HFFc6 (cell line): ENCODE data around the gene NLK. TPM values are rescaled to one million over a fixed set of nuclear protein-coding genes. Genes with fewer than 3 reads are reported as not detected.

Experiments used
- DNase-seq: peaks from one replicate; pipeline ENCODE4 v3.0.0-alpha.2; 2018
- H3K27ac Mint-ChIP-seq: 2 replicates; pipeline ENCODE4 v1.8.0; 2020; ENCODE audit warnings: mild to moderate bottlenecking, mixed read lengths
- H3K27me3 Mint-ChIP-seq: 2 replicates; pipeline ENCODE4 v1.8.0; 2021; ENCODE audit warnings: mild to moderate bottlenecking, moderate library complexity, mixed read lengths; ENCODE audit not compliant: insufficient read depth
- H3K36me3 Mint-ChIP-seq: 2 replicates; pipeline ENCODE4 v1.8.0; 2021; ENCODE audit warnings: low read depth, mixed read lengths
- H3K4me1 Mint-ChIP-seq: 2 replicates; pipeline ENCODE4 v1.8.0; 2020; ENCODE audit warnings: low read depth, mixed read lengths
- H3K4me3 Mint-ChIP-seq: 2 replicates; pipeline ENCODE4 v1.8.0; 2020; ENCODE audit warnings: mild to moderate bottlenecking, moderate library complexity, mixed read lengths
- H3K9me3 Mint-ChIP-seq: 2 replicates; pipeline ENCODE4 v1.8.0; 2020; ENCODE audit warnings: mild to moderate bottlenecking, mixed read lengths
- total RNA-seq, 6 experiments: library from RNA; stranded (reverse); fragmentation: NEBNext Ultra II Directional; extraction: Animal tissue kit (Norgen Biotek cat#: 25700); gene quantifications; 2 replicates in 1 of 6; 3 replicates in 5 of 6; pipeline ENCODE4 v1.2.3, GENCODE V29; 2021
- TF ChIP-seq, protein P1 (sequence below): fragments of 200-600 bp; sonication (generic); IDR thresholded peaks from 2 replicates; pipeline ENCODE4 v1.5.0; 2021; ENCODE audit warnings: antibody characterized with exemption, mild to moderate bottlenecking

The NLK gene
- total RNA-seq, 6 experiments from 2014 or later: 18.5 to 25.3 (median 22.1) TPM

DNA sequence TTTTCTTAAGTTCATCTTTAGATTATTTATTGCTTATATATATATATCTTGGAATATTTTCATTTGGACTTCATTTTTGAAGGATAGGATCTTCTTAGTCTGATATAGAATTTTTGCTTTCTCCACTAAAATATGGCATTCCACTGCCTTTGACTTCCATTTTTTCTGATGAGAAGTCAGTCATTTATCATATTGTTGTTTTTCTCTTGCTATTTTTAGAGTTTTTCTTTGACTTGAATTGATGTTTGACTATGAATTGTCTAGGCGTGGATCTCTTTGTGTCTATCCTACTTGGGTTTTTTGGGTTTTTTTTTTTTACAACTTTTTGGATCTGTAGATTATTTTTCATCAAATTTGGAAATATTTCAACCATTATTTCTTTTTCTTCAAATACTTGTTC, 67.7 kb downstream of the NLK start:
- Mint-ChIP-seq H3K27ac (no peak overlapping the region; the same call in 1 of the 2 replicates), H3K27me3 (no peaks in the 10 kb centered on the region; the same call in 1 of the 2 replicates), H3K4me3 (no peak overlapping the region)

DNA sequence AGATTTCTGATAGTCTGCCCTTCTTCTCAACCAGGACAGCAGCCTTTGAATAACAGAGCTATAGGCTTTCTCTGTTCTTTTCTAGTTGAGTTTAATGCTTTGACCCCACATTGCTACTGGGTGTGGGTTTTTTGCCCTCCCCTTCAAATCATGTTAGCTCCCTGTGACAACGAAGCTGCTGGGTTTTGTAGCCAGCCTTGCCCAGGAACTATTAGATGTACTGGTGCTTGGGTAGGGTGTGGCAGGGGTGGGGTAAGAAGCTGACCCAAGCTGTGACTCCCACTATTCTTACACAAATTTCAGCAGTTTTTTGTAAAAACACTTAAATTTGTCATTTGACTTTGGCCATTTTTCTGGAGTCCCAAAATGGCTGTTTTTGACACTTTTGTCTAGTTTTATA, 69.7 kb downstream of the NLK start:
- TF ChIP-seq, protein P1, sequence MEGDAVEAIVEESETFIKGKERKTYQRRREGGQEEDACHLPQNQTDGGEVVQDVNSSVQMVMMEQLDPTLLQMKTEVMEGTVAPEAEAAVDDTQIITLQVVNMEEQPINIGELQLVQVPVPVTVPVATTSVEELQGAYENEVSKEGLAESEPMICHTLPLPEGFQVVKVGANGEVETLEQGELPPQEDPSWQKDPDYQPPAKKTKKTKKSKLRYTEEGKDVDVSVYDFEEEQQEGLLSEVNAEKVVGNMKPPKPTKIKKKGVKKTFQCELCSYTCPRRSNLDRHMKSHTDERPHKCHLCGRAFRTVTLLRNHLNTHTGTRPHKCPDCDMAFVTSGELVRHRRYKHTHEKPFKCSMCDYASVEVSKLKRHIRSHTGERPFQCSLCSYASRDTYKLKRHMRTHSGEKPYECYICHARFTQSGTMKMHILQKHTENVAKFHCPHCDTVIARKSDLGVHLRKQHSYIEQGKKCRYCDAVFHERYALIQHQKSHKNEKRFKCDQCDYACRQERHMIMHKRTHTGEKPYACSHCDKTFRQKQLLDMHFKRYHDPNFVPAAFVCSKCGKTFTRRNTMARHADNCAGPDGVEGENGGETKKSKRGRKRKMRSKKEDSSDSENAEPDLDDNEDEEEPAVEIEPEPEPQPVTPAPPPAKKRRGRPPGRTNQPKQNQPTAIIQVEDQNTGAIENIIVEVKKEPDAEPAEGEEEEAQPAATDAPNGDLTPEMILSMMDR: no peak
- Mint-ChIP-seq H3K4me3 (peak overlapping the region; percentile 82), H3K36me3 (peaks cover 23% of the 10 kb centered on the region), H3K4me1 (peaks cover 56% of the 10 kb centered on the region), H3K27me3 (no peaks in the 10 kb centered on the region; the same call in 1 of the 2 replicates), H3K27ac (peak overlapping the region; percentile 89), H3K9me3 (peaks cover 7% of the 10 kb centered on the region)
- DNase-seq: no peak

More for the DNA sequence above, 67.7 kb downstream of the NLK start:
- H3K9me3 Mint-ChIP-seq: peaks cover 7% of the 10 kb centered on the region
- H3K4me1 Mint-ChIP-seq: peaks cover 55% of the 10 kb centered on the region
- TF ChIP-seq, protein P1: no peak
- peaks cover 17% of the 10 kb centered on the region for H3K36me3 Mint-ChIP-seq
- no peak for DNase-seq

DNA sequence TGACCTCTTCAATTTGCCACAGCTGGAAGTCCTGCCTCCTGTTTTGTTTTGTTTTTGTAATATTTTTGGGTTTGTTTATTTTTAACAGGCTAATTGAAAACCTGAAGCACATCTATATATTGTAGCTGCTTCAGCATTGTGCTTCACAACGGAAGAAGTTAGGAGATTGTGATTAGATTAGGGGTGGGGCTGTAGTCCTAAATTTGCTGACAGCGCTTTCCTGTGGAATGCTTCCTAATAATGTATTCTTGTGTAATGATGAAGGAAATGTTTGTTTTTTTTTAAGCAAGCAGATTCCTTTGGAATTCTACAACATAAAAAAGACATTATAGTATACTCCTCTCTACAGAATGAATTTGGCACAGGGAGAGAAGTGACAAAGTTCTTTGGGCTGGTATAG, 70.1 kb downstream of the NLK start:
- DNase-seq: peak; percentile 49
- H3K27me3 Mint-ChIP-seq: no peaks in the 10 kb centered on the region; the same call in 1 of the 2 replicates
- H3K36me3 Mint-ChIP-seq: peaks cover 23% of the 10 kb centered on the region
- H3K4me1 Mint-ChIP-seq: peaks cover 61% of the 10 kb centered on the region
- H3K4me3 Mint-ChIP-seq: peak overlapping the region; percentile 82
- peaks cover 7% of the 10 kb centered on the region for H3K9me3 Mint-ChIP-seq
- TF ChIP-seq, protein P1: no peak
- peak overlapping the region; percentile 89 for H3K27ac Mint-ChIP-seq

DNA sequence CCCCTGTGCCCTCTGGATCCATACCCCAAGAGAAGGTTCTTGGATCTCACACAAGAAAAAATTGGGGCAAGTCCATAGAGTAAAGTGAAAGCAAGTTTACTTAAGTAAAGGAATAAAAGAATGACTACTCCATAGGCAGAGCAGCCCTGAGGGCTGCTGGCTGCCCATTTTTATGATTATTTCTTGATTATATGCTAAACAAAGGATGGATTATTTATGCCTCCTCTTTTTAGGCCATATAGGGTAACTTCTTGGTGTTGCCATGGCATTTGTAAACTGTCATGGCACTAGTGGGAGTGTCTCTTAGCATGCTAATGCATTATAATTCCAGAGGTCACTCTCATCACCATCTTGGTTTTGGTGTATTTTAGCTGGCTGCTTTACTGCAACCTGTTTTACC, 70.8 kb downstream of the NLK start:
- peak; percentile 16 for DNase-seq

DNA sequence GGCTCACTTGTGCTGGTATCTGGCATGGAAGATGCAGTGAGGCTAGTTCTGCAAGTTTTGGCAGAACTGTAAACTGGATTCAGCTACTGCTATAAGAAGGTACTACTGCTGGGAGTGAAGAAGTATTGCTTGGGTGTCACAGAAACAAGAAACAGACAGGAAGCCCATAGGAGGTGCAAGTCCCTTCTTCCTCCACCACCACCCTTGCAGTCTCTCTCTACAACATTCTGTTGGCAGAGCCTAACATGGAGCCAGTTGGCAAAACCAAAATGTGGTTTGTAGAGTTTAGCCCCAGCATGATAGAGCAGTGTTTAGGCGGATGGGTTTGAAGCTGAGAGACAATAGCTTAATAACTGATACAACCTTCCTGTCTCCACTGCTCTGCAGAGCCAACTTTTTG, 72.6 kb downstream of the NLK start:
- TF ChIP-seq, protein P1: no peak
- Mint-ChIP-seq H3K4me1 (peaks cover 84% of the 10 kb centered on the region), H3K27ac (no peak overlapping the region), H3K4me3 (no peak overlapping the region), H3K36me3 (peaks cover 14% of the 10 kb centered on the region), H3K9me3 (peaks cover 6% of the 10 kb centered on the region), H3K27me3 (no peaks in the 10 kb centered on the region; the same call in 1 of the 2 replicates)
- DNase-seq: no peak

More for the DNA sequence above, 70.8 kb downstream of the NLK start:
- H3K27me3 Mint-ChIP-seq: no peaks in the 10 kb centered on the region; the same call in 1 of the 2 replicates
- H3K4me3 Mint-ChIP-seq: peak overlapping the region; percentile 82
- TF ChIP-seq, protein P1: no peak
- H3K27ac Mint-ChIP-seq: peak overlapping the region; percentile 89
- H3K36me3 Mint-ChIP-seq: peaks cover 23% of the 10 kb centered on the region
- peaks cover 7% of the 10 kb centered on the region for H3K9me3 Mint-ChIP-seq
- peaks cover 67% of the 10 kb centered on the region for H3K4me1 Mint-ChIP-seq

DNA sequence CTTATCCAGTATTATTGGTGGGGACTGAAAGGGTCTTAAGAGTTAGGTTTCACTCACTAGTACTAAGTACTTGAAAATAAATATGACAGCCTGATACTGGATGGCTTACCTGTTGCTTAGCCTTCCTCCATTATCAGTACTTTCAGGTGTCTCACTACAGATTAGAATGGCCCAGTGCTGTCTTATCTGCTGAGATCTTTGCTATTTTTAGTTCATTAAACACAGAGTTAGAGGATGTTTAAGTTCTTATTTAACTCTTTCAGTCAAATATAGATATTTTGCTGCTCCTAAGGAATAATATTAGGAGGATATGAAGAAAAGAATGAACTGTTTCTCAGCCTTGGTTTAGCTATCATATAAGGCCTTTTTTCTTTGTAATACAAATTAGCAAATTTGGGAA, 74.8 kb downstream of the NLK start:
- Mint-ChIP-seq H3K9me3 (no peaks in the 10 kb centered on the region), H3K27ac (no peak overlapping the region), H3K4me1 (peaks cover 66% of the 10 kb centered on the region), H3K4me3 (no peak overlapping the region), H3K27me3 (no peaks in the 10 kb centered on the region; the same call in 1 of the 2 replicates), H3K36me3 (peaks cover 8% of the 10 kb centered on the region)
- DNase-seq: no peak
- TF ChIP-seq, protein P1: no peak
